Endothelial cell of hepatic sinusoid (primary cell): ENCODE data around the gene TMEM181.
"Not testable (repeated sequence)": the region's sequence is repeated elsewhere in the genome, so short reads cannot be mapped to it uniquely, and the experiment has no call there.

Experiments
- in situ Hi-C: cut with HindIII; loops from 2 replicates; pipeline ENCODE4 v1.10.0; 2017; ENCODE audit warnings: low sequenced_read_pairs

Gene TMEM181

DNA sequence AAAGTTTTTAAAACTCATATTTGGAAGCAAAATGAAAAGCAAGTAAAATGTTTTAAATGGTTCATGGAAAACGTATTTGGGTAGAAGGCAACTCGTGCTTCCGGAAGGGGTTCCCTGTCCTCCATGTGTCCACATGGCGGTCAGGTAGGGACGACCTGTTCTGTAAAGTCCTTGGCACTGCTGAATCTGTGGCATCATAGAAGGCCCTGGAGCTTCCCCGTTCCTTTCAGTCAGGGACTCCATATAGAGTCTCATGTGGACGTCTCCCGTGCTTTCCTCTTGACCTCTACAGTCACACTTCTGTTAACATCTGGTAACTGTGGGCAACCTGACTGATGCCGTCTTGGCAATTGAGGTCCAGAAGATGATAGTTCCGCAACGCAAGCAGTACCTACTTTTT lies 73.2 kb downstream of the TMEM181 start:
- in situ Hi-C loops, result no loop called here

- in situ Hi-C loops, result no loop called here
These were observed 75.0 kb downstream of the TMEM181 start for GRCh38 chr6:158634695-158635426.

DNA sequence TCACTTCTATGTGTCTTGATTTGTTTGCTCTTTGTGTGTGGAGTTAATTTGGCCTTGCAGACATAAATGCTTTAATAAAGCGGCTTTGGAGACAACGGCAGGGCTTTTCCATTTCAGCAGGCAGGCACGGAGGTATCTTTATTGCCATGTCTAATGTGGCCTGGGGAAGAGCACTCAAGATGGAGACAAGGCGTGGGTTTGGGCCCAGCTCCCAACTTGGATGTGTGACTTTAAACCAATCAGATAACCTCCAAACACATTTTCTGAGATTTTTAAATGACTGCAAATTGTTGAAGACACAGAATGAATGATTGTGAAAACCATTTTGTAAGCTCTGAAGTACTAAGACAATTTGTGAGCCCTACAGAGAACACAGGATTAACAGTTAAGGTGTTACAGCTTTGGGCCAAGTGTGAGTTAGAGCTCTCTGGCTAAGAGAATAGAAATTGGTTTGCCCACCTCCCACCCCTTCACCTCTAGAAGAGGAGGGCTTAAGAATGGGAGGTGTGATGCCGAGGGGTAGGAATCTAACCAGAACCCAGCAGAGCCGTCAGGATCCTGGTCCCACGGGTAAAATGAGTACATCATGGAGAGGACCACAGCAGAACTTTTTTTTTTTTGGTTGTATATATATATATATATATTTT lies 75.7 kb downstream of the TMEM181 start:
- in situ Hi-C loops, result no loop called here

- in situ Hi-C loops, result no loop called here
These were observed 76.9 kb downstream of the TMEM181 start for GRCh38 chr6:158636778-158637177.

DNA sequence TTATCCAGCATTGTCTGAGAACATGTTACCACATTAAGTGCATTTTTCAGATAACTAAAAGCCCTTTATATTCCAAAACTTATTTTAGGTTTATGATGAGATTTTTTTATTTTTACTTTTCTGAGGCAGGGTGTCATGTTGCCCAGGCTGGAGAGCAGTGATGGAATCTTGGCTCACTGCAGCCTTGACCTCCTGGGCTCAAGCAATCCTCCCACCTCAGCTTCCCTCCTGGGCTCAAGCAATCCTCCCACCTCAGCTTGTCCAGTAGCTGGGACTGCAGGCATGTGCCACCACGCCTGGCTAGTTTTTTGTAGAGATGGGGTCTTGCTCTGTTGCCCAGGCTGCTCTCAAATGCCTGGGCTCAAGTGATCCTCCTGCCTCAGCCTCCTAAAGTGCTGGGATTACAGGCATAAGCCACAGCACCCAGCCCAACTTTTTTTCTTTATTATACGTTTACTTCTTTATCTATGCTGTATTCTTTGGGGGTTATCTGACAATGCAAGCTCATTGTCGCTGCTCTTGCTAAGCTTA lies 78.5 kb downstream of the TMEM181 start:
- in situ Hi-C loops, result no loop called here

DNA sequence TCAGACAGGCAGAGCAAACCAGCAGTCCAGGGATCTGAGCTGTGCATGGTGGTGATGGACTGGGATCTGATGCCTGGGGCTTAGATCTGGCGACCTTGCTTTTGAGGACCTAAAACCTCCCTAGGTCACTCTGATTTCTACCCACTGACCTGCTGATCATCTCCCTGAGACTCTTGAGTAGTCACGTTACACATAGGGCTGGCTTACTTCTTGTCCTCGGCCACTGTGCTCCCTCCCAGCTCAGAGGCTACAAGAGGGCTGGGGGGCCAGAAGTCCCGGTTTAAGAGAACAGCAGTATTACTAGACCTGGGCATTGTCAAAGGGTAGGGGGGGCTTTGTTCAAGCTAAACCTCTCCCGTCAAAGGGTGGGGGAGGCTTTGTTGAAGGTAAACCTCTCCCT lies 79.2 kb downstream of the TMEM181 start:
- in situ Hi-C loops, result no loop called here

DNA sequence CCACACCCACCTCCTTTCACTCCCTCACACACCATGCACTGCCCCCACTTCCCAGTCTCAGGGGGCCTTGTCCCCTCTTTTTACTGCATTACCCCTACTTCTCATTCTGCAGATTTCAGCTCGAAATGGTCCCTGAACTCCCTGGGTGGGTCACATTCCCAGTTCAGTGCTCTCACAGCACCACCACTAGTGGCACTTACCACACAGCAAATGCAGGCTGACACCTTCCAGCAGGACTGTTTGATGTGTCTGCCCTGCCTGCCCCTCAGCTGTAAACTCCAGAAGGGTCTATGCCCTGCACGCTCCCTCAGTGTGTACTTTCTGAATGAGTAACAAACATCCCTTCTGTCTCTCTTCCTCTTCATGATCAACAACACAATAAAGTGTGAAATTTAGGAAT lies 80.6 kb downstream of the TMEM181 start:
- in situ Hi-C loops, result no loop called here

GRCh38 chr6:158642097-158642601 lies 82.3 kb downstream of the TMEM181 start:
- in situ Hi-C loops, result no loop called here

DNA sequence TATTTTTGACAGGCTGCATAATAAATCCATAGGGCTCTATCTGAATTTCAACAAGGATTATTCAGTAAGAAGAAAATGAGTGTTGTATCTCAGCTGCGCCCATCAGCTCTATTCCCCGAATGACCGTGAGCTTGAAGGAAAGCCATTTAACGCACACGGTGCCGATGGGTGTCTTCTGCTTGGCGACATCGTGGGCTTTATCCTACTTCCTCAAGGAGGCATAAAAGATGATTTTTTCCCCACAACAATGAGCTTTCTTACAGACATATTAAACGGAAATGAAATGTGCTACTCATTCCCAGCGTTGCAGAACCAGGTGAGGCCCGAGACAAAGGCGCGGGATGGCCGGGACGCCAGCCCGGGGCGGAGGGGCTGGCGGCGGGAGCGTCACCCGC lies 83.9 kb downstream of the TMEM181 start:
- in situ Hi-C loops, result no loop called here

GRCh38 chr6:158644231-158645063 lies 84.6 kb downstream of the TMEM181 start, which contains the start of gene DYNLT1:
Gene DYNLT1 (minus strand): TSS chr6:158644743. CDS start chr6:158644708, 35 bp downstream.
- in situ Hi-C loops, result no loop called here

- in situ Hi-C loops, result no loop called here
These were observed 85.5 kb downstream of the TMEM181 start for GRCh38 chr6:158645064-158646022.

GRCh38 chr6:158646023-158646910 lies 86.4 kb downstream of the TMEM181 start:
- in situ Hi-C loops, result no loop called here

DNA sequence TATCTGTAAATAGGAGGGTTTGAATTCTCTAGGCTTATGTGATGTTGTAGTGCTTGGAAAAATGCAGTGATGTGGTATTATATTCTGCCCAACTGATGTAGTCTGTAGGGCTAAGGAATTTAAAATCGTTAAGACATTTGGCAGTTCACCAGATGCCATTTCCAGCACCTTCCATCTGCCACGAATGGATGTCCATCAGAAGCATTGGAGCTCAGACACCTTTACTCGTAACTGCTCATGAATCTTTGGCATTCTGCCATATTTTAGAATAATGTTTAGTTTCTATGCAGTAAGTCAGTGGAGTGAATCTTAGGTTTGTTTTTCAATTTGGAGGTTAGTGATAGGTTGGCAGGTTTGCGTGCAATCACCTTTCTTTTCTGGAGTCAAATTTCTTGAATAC lies 87.6 kb downstream of the TMEM181 start:
- in situ Hi-C loops, result no loop called here

- in situ Hi-C loops, result no loop called here
These were observed 88.8 kb downstream of the TMEM181 start for GRCh38 chr6:158648682-158649131.

- in situ Hi-C loops, result no loop called here
These were observed 89.6 kb downstream of the TMEM181 start, which contains the start of gene SYTL3 for GRCh38 chr6:158649289-158650143. Gene SYTL3 (plus strand): TSS chr6:158650054. CDS start chr6:158663269, 13,215 bp downstream.

DNA sequence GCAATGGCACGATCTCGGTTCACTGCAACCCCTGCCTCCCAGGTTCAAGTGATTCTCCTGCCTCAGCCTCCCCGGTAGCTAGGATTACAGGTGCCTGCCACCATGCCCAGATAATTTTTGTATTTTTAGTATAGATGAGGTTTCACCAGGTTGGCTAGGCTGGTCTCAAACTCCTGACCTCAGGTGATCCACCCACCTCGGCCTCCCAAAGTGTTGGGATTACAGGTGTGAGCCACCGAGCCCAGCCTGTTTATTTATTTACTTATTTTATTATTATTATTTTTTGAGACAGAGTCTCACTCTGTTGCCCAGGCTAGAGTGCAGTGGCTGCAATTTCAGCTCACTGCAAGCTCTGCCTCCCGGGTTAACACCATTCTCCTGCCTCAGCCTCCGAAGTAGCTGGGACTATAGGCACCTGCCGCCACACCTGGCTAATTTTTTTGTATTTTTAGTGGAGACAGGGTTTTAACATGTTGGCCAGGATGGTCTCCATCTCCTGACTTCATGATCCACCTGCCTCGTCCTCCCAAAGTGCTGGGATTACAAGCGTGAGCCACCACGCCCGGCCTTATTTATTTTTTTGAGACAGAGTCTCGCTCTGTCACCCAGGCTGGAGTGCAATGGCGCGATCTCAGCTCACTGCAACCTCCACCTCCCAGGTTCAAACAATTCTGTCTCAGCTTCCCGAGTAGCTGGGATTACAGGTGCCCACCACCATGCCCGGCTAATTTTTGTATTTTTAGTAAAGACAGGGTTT lies 92.3 kb downstream of the TMEM181 start:
- in situ Hi-C loops, result not testable (repeated sequence)
